BE2C (cell line): ENCODE data around the gene TCEAL9.
A peak's percentile ranks its signal among the peaks of the same experiment; 100 is the strongest.

Experiments
- DNase-seq: peaks from one replicate; pipeline ENCODE4 v3.0.0-alpha.2; 2020
- H3K27me3 ChIP-seq: fragments of 250-450 bp; sonication (Bioruptor Pico); 2 replicates; pipeline ENCODE4 v1.5.1; 2020; ENCODE audit warnings: mild to moderate bottlenecking
- H3K36me3 ChIP-seq: fragments of 250-450 bp; sonication (Bioruptor Pico); 2 replicates; pipeline ENCODE4 v1.5.1; 2020; ENCODE audit warnings: mild to moderate bottlenecking
- H3K4me1 ChIP-seq: fragments of 250-450 bp; sonication (Bioruptor Pico); 2 replicates; pipeline ENCODE4 v1.5.1; 2020
- H3K4me3 ChIP-seq: 2 replicates; pipeline ENCODE4 v1.5.1; 2011; ENCODE audit warnings: low read depth, low read length
- H3K9me3 ChIP-seq: fragments of 250-450 bp; sonication (Bioruptor Pico); 2 replicates; pipeline ENCODE4 v1.5.1; 2020
- CTCF ChIP-seq: IDR thresholded peaks from 2 replicates; pipeline ENCODE4 v1.5.1; 2012; ENCODE audit warnings: mild to moderate bottlenecking, low read depth, low read length

TCEAL9 gene

DNA sequence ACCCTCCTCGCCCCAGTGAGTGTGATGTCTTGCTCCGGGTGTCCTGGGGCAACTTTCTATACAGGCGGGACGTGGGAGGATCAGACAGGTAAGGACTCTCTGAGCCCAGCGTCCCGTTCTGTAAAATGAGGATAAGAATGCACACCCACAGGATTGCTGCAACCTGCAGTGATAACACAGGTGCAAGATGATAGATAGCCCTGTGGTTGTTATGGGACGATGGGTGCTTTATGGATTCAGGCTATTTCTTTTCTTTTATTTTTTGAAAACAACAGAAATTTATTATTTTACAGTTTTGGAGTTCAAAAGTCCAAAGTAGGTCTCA is 48.7 kb downstream of the TCEAL9 start:
- Histone ChIP-seq H3K4me3 (peak overlapping the region; percentile 74), H3K4me1 (no peaks in the 10 kb centered on the region), H3K27me3 (no peaks in the 10 kb centered on the region), H3K36me3 (no peaks in the 10 kb centered on the region), H3K9me3 (no peaks in the 10 kb centered on the region)
- no peak for DNase-seq
- TF ChIP-seq CTCF = no peak

DNA sequence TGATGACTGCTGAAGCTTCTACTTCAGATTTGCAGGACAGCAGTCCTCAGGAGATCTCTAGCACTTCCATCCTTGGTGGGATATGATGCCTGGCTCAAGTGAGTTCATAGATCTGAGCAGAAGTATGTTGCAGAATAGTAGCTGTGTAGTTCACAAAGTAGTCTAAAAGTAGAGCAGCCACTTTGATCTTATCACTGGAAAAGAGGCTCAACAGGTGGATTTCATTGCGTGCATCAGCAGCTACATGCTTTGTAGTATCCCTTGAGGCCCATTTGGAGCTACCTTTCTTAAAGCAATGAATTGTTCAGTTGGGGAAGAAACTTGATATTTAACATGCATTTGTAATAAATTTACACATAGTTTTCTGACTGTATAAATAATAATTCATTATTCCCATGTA is 50.0 kb downstream of the TCEAL9 start:
- Histone ChIP-seq H3K4me3 (no peak overlapping the region), H3K9me3 (no peaks in the 10 kb centered on the region), H3K27me3 (no peaks in the 10 kb centered on the region), H3K36me3 (no peaks in the 10 kb centered on the region), H3K4me1 (no peaks in the 10 kb centered on the region)
- no peak for TF ChIP-seq CTCF
- no peak for DNase-seq

- Histone ChIP-seq H3K27me3 (no peaks in the 10 kb centered on the region), H3K36me3 (no peaks in the 10 kb centered on the region), H3K9me3 (no peaks in the 10 kb centered on the region), H3K4me1 (no peaks in the 10 kb centered on the region), H3K4me3 (no peak overlapping the region)
- no peak for DNase-seq
- no peak for TF ChIP-seq CTCF
Measured at GRCh38 chrX:103407776-103408175, 51.5 kb downstream of the TCEAL9 start.
